GM21423 (cell line): ENCODE measurements around the gene NECAB2.

ENCODE experiments used
- ATAC-seq: cut with Tn5 transposase; IDR thresholded peaks from one replicate; pipeline ENCODE4 v1.9.1; 2021; ENCODE audit warnings: mild to moderate bottlenecking, moderate library complexity; ENCODE audit not compliant: unreplicated experiment

NECAB2 gene

GRCh38 chr16:83981799-83982198 is 13.8 kb downstream of the NECAB2 start:
- no peak for ATAC-seq

DNA sequence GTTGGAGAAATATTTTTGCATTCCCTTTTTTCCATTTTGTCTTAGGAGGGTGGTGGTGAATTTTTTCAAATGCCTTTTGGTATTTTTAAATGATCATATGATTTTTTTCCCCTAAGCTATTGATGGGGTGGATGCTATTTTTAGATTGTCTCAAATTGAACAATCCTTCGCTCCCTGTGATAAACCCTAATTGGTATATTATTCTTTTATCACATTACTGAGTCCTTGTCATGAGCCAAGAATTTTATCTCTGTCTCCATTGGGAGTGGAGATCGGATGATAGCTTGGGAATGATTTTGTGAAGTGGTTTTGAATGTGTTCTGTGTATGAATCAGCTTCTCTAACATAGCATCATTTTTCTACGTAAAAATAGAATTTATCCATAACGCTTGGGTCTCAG is 15.4 kb downstream of the NECAB2 start:
- no peak for ATAC-seq

- ATAC-seq, result no peak
Measured at GRCh38 chr16:83989300-83989699, 21.3 kb downstream of the NECAB2 start.

DNA sequence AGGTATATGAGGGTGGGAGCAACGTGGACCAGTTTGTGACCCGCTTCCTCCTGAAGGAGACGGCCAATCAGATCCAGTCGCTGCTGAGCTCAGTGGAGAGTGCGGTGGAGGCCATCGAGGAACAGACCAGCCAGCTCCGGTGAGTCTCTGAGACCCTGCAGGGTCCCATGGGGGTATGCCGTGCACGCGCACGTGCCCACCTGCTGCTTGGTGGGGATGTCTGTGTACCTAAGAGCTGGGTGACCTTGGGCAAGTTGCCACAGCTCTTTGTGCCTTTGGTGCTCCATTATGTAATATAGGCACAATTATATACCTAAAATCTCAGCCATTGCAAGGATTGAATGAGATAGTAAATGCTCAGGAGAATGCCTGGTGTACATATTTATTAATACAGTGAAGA is 22.4 kb downstream of the NECAB2 start:
- ATAC-seq, result no peak

DNA sequence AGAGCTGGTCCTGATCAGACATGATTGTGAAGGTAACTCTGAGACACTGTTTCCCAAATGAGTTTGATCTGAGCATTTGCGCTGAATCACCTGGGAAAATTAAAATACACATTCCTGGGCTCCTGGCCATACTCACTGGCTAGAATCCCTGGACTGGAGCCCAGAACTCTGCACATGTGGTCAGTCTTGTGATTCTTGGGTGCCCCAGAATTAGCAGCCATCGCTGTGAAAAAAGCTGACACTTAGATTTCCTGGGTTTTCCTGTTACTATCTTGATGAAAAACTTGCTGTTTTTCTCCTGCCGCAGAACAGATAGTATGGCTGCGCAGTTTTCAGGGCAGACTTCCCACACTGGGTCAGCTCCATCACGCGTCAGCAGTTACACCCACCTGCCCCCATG is 24.6 kb downstream of the NECAB2 start:
- ATAC-seq, result no peak

DNA sequence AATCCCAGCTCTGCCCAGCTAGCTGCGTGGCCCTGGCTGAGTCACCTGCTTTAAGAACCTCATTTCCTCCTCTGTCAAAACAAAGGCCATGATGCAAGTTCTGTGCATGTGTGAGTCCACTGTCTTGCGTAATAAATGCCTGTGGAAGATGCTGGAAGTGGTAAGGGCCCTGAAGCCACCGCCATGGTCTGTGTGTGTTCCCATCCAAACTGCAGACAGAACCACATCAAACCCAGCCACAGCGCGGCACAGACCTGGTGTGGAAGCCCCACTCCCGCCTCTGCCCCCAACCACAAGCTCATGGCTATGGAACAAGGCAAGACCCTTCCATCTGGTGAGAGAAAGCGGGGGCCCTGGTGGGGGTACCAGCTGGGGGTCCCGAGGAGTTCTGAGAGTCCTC is 26.0 kb downstream of the NECAB2 start:
- no peak for ATAC-seq

- no peak for ATAC-seq
Measured at GRCh38 chr16:83994703-83995102, 26.7 kb downstream of the NECAB2 start.

GRCh38 chr16:83995754-83996153 is 27.7 kb downstream of the NECAB2 start:
- ATAC-seq, result no peak

DNA sequence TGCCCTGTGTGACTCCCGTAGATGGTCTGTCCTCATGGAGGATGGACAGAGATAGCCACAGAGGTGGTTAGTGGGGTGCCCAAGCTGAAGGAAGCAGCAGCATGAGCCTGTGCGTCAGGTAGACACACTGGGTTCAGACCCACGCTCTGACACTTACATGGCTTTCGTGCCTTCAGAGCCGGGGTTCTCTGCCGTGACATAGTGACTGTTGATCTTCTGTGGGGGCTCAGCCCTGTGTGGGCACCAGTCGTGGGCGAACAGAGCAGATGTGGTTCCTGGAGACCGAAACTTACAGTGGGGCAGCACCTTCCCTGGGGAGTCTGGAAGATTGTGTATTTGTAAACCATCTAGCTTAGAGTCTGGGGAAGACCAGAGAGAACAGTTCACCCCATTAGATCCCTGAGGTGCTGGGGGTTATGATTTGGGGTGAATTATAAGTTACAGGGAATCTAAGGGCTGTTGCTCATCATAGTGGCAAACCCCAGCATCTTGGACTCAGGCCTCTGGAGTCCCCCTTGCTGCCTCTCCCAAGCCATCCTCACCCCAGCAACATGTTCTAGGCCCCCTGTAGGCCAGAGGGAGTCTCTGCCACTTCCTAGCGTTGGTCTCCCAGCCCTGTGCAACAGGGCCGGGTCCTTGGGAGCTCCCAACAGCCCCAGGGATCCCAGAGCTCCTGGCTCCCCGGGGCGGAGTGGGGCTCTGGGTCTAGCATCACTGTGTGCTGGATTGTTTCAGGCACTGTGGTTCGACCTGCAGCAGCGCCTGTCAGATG is 28.6 kb downstream of the NECAB2 start:
- no peak for ATAC-seq

DNA sequence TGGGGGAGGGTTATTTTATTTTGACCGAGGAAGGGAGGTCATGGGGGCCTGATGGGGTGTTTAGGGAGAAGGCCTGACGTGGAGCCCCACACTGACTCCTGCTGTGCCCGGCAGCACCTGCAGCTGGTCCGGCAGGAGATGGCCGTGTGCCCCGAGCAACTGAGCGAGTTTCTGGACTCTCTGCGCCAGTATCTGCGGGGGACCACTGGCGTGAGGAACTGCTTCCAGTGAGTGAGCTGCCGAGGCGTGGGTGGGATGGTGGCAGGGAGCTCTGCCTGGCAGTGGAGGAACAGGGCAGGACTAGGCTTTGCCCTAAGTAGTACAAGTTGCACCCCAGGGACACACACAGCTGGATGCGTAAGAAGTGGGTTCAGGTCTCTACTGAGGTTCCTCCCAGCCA is 30.0 kb downstream of the NECAB2 start:
- ATAC-seq, result no peak

DNA sequence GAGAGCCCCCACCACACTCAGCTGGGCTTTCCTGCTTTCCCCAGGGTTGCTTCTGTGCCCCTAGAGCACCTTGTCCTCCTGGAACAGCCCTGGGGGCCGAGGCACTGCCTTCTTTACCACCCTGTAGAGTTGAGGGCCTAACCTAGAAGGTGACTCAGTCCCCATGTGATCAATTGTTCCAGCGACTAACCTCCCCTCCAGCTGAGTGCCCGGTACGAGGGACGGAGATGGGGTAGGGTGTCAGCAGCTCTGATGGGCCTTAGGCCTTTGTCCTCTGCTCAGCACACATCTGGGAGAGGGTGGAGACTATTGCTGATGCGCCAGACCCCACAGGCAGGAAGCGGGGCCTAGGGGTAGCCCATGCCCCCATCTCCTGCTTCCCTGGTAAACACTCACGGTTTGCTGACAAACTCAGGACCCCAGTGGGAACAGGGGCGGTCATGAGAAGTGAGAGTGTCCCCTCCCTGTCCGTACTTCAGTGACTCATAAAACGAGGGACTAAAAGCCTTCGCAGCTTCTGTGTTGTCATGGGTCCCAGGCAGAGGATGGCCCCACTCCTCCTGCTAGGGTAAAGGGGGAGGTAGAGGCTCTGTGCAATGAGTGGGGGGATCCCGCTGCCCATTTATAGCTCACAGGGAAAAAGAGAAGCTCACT is 33.1 kb downstream of the NECAB2 start:
- ATAC-seq, result no peak

- no peak for ATAC-seq
Measured at GRCh38 chr16:84001726-84002125, 33.7 kb downstream of the NECAB2 start.

GRCh38 chr16:84003038-84003437 is 35.0 kb downstream of the NECAB2 start:
- ATAC-seq, result no peak

- no peak for ATAC-seq
Measured at GRCh38 chr16:84004442-84004841, 36.4 kb downstream of the NECAB2 start.

GRCh38 chr16:84005391-84005790 is 37.3 kb downstream of the NECAB2 start:
- no peak for ATAC-seq

DNA sequence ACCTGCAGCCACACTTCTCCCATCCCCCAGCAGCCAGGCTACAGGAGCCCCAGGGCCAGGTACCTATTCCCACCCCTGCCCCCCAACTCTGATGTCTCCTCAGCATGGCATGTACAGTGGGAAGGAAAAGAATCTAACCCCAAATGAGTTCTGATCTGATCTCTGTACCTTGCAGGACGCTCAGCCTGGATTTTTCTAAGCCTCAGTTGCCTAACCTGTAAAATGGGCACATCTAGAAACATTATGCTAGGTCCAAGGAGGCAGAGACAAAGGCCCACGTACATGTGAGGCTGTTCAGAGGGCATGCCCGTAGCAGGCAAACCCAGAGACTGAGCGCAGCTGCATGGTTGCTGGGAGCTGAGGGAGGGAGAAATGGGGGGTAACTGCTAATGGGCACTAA is 39.5 kb downstream of the NECAB2 start:
- no peak for ATAC-seq

GRCh38 chr16:84007965-84008364 is 39.9 kb downstream of the NECAB2 start:
- ATAC-seq, result no peak

- ATAC-seq, result no peak
Measured at GRCh38 chr16:84009282-84009681, 41.2 kb downstream of the NECAB2 start.

DNA sequence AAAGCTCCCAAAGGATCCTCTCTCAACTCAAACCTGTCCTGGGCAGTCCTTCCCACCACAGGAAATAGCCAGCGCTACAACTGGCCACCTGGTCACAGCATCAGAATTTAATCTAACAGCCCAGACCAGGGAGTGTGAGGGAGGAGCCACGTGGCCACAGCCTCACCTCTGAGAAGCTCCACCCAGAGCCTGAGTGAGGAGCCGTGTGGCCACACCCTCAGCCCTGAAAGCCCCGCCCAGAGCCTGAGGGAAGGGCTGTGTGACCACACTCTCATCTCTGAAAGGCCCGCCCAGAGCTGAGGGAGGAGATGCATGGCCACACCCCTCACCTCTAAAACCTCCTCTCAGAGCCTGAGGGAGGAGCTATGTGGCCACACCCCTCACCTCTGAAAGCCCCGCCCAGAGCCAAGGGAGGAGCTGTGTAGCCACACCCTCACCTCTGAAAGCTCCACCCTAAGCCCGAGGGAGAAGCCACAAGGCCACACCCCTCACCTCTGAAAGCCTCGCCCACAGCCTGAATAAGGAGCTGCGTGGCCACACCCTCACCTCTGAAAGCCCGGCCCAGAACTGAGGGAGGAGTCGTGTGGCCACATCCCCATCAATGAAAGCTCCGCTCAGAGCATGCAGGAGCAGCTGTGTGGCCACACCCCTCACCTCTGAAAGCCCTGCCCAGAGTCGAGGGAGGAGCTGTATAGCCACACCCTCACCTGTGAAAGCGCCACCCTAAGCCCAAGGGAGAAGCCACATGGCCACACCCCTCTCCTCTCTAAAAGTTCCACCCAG is 45.9 kb downstream of the NECAB2 start:
- peak; percentile 86 for ATAC-seq

DNA sequence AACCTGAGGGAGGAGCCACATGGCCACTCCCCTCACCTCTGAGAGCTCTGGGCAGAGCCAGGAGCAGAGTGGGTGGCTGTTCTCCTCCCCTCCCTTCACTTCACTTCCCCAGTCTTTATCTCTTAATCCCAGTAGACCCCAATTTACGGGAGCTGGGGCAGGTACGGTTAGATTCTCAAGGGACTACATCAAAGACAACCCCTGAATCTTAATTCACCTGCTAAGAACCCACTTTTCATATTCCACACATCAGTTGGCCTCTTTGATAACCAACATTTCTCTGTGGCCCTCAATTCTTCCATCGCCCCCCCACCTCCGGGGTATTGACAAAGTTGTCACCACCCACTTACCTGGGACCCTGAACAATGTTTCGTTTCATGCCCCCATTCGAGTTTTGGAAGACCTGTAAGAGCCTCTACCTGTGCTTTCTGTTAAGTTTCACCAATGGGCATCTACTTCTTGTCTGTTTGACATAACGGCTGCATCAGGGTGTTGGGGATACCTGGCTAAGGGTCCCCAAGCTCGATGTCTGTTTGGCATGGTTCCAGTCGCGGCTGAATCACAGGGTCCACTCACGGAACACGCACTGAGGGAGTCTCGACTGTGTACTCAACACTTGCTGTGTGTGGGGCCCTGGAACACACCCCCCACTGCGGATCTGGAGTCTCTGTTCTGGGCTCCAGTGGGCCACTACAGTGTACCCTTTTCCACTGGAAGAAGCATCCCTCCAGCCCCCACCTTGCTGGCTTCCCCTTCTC is 46.7 kb downstream of the NECAB2 start:
- no peak for ATAC-seq

DNA sequence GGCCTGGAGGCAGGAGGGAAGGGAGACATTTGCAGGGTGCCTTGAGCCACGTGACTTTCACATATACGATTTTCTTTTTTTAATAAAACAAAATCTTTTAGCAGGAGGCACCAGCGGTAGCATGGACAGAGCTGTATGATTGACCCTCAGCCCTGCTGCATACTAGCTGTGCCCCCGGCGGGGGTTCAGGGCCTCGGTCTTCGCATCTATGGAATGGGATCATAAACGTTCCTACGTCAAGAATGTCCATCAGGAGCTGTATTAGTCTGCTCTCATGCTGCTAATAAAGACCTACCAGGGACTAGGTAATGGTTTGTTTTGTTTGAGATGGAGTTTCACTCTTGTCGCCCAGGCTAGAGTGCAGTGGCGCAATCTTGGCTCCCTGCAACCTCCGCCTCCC is 47.4 kb downstream of the NECAB2 start:
- no peak for ATAC-seq
